ENCODE data around the gene RPS26. TPM values are rescaled to one million over a fixed set of nuclear protein-coding genes. Genes with fewer than 3 reads are reported as not detected.
A peak's percentile ranks its signal among the peaks of the same experiment; 100 is the strongest.

RPS26 gene
- total and polyA plus RNA-seq, 9 of the 15 experiments (the other 6 are each of a cell fraction or from before 2014, with no cell fraction given) = 70.2 to 1,589 (median 852) TPM

- TF ChIP-seq ZC3H4 (CRISPR knock-in tag; IDR thresholded peaks at IDR 0.05; ENCODE audit: borderline replicate concordance) (no peak), U2AF2 (optimal IDR thresholded peaks at IDR 0.05; ENCODE audit: low read depth, low read length) (no peak), GTF2B (IDR thresholded peaks at IDR 0.05; ENCODE audit: extremely low read depth, insufficient read length) (peak; percentile 83), ZNF449 (CRISPR knock-in tag; IDR thresholded peaks at IDR 0.05) (no peak), RBM34 (IDR thresholded peaks at IDR 0.05; ENCODE audit: borderline replicate concordance, insufficient read depth, low read length) (no peak), HNRNPUL1 (IDR thresholded peaks at IDR 0.05; ENCODE audit: low read length) (no peak), ZSCAN29 (IDR thresholded peaks at IDR 0.05) (peak; percentile 42; the same call in 1 of the 2 replicates), CREB3 (tag; conservative IDR thresholded peaks at IDR 0.05; ENCODE audit: low read depth) (0 out of 2 replicates have a peak, but pooled peaks have one; percentile 64), IFI16 (CRISPR knock-in tag; IDR thresholded peaks at IDR 0.05) (no peak), ZBTB1 (CRISPR knock-in tag; IDR thresholded peaks at IDR 0.05; ENCODE audit: borderline replicate concordance, low read depth) (no peak), GTF2A2 (tag; IDR thresholded peaks at IDR 0.05) (peak; percentile 100), AFF1 (IDR thresholded peaks at IDR 0.05; ENCODE audit: low read depth in 1 of 2, partially characterized antibody in 2 of 2) (peak; percentile 92 to 94), ZNF79 (CRISPR knock-in tag; IDR thresholded peaks at IDR 0.05; ENCODE audit: low read depth) (no peak), CEBPZ (IDR thresholded peaks at IDR 0.05; ENCODE audit: borderline replicate concordance, low read depth, low read length) (no peak), TEAD1 (CRISPR knock-in tag; IDR thresholded peaks at IDR 0.05) (0 out of 4 replicates have a peak, but pooled peaks of 1 of the 2 experiments have one; percentile 14)
Measured at GRCh38 chr12:56041552-56042429, at the start of gene RPS26 (continued).
